HuH-7 (cell line): Measurements from ENCODE around the gene FHIT.

ENCODE experiments used
- DNase-seq: peaks from one replicate; pipeline ENCODE4 v3.0.0; 2011; ENCODE audit warnings: low spot score

FHIT gene

DNA sequence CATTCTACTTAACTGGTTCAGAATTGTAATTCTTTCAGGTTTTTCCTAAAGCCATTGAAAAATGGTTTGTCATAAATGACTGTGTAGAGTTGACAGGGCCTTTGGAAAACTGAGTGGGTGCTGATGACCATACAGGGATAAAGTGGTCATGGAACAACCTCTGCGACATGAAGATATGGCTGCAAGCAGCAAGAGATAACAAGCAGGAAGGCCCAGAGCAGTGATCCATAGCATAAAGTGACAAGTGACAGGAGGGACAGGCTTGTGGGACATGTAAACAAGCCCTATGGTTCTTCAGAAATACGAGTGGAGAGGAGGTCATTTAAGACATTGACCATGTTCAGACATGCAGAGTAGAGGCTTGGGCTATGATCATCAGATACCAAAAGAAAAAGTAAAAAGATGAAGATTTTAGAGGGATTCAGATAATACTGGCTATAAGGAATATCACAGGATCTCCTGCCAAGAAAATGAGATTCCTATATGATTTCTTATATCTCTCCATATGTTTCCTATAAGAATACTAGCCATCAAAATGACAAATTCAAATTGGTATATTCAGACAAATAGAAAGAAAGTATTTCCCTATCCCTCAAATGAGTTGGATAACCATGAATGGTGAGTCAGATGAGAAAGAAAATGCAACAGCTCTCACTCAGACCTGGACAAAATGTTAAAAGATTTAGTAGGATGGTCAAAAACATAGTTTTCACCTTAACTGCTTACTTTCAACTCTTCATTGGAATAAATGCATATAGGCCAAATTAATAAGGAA, 1373.8 kb downstream of the FHIT start:
- no peak for DNase-seq

DNA sequence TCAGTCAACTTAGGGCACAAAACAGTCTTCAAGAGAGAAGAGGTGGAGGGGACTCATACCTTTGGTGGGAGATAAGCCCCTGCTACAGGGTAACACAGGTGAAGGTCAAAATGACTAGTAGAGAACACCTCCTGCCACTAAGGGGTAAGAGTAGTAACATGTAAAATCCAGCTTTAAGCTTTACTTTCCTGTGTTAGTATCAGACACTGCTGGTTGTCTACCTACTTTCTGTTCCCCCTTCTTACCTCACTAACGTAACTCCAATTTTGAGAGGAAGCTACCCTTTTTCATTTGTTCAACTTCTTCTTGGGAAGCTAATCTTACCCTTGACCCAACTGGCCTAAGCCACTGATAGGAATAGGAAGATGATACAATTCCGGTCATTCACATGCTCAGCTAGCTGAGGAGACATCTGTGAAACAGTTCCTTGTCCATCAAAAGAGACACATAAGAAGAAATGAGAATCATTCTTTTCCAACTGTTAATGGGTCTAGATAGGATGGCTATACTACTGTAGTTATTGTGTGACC, 1374.7 kb downstream of the FHIT start:
- DNase-seq: no peak

DNA sequence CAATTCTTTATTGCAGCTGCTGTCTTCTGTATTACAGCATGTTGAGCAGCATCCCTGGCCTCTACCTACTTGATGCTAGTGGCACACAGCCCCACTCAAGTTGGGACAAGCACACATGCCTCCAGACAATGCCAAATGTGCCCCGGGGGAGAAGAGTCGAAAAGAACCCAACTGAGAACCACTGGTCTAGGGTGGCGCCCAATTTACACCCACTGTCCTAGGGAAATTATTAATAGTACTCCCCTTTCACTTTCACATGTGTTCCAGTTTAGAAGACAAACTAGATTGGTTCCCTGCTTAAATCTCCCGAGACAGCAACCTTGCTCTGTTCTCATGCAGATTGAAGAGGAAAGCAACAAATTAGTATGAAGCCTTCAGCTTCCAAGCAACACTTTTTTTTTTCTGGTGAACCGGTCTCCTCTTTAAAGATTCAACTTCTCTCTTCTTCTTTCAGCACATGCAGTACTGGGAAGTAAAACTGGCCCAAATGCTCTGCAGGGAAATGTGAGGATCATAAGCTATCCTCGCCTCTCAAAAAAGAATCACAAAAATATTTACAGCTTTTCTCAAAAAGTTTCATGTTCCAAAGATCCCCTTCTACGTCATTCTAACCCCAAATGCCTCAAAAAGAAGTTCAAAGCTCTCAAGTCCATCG, 1377.5 kb downstream of the FHIT start:
- no peak for DNase-seq

DNA sequence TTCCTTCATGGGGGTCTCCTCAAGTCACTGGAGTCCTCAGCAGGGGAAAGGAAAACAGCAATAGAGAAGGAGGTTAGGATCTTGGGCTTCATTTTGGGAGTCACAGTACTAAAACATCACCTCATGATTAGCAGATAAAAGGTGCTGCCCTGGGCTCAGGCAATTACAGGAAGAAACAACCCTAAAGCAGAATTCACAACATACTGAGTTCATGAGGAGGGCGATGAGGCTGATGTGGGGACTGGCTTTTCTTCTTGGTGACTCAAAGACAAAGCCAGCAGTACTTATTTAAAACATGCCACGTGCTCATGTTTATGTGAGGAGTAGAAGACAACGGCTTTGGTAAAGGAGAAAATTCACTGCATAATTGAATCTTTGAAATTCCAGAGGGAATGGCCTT, 1379.1 kb downstream of the FHIT start:
- DNase-seq: no peak

DNA sequence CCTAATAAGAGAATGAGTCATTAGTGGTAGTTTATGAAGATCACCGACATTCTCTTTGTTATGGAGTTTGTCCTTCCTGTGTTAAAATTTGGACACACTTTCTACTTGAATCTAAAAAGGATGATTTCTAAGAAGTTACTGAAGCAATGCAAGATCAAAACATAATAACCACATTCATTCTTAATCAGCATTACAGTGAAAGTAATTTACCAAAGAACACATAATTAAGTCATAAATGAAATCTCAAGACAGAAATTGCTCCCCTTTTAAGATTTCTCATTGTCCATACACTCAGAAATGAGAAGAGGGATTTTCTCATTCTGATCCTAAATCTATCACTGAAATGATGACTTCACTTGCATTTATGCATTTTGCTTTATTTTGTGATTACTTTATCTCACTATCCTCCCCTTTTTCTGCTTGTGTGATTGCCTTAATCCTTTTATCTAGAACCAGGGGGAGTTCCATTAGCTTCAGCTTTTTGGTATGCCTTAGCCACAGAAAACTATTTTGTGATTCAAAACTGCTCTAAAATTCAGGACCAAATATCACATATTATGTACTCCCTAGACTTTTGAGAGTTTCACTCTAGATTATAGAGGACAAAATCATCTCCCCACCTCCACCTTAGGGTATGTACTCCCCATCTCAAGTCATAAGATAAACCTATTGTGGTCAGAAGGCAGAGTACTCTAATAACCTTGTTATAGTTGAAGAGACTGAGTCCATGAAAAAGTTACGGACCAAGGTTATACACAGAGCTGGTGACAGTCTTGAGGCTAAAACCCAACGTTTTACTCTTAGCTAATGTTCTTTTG, 1383.9 kb downstream of the FHIT start:
- DNase-seq: no peak

DNA sequence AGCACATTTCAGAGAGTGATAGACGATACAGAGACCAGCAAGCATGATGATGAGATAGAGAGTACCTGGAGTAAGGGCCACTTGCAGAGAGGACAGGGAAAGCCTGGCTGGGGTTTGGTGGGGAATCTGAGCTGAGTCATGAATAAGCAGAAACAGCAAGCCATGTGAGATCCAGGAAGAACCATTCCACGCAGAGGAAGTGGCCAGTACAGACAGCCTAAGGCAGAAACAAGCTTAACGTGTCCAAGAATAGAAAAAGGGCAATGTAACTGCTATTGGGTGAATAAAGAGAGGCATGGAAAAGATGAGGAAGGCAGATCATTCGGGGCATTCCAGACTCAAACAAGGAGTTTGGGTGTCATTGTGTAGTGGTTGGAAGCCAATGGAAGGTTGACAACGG, 1385.2 kb downstream of the FHIT start:
- DNase-seq: no peak

DNA sequence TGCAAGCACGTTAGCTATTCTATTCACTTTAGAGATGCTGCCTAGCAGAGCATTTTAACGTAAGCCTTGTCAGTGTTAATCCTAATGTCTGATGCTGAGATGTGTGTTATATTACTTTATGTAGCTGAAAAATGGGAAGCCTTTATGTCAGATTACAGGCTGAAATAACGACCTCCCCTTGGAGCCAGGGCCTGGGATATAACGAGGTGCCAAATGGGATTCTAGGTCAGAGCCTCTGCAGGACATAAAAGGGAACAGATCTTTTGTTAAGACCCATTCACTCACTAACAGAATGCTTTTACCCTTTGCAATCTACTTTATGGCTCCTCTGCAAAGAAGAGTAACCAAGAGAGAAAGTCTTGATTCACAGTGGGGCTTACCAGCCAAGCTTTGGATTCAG, 1385.9 kb downstream of the FHIT start:
- DNase-seq: no peak

DNA sequence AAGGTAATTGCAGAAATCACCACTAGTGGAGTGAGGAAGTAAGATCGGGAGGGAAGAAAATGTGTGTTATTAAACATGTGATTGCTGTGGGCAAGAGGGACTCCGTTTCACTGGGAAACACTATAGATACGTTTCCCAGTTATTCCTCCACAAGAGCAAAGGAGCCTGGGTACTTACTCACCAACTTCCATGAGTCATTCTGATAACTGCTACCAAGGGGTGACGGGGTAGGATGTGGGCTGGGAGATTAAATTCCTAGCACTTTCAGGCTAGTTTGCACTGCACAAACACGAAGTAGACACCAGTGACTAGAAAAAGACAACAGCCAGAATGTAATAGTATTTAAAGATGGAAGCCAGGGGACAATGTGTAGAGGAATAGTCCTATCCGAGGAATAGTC, 1388.6 kb downstream of the FHIT start:
- DNase-seq: no peak

DNA sequence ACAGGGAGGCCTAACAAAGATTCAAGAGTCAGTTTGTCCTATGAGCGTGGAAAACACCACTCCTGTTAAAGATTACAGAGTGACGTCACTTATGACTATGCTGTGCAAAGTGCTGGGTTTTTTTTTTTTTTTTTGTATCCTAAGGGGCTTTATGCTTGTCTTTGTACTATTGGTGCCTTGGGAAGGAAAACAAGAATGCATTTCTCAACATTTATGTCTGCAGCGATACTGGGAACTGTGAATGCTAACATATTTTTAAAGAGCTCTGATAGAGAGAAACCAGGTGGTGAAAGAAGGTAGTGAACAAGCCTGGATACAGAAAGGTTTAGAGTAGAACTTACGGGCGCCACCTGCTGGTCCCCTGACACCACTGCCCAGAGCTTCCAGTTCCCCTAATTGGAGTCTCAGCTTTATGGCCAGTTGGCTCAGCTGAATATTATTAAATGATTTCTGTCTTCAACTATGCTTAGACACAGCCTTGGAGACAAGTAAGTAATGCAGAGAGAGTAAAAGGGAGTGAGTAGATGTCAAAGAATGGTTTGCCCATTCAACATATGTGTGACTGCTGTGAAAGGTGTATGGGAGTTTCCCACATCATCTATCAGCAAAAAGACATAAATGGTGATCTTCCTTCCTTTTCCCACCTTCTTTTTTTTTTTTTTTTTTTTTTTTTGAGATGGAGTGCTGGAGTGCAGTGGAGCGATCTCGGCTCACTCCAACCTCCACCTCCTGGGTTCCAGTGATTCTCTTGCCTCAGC, 1393.5 kb downstream of the FHIT start:
- peak; percentile 12 for DNase-seq

DNA sequence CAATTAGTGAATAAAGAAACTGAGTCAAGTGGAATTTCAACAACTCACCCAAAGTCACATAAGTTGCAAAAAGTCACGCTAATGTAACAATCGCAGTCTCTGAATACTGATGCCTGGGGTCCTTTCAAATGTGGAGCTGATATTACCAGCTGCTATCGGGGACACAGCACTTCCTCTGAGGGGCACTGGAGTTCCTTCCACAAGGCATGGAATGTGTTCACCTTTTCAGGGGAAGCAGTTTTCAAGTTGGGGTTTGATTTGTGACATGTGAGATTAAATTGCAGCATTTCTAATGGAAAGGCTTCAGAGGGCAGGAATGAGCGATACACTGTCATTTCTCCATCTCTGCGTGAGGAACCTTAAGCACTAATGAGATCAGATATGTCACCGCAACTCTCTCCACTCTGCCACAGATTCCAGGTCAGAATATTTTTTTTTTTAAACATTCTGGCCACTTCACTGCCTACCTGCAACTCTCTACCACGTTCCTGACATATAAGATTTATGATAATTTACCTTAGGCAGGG, 1394.3 kb downstream of the FHIT start:
- DNase-seq: no peak

DNA sequence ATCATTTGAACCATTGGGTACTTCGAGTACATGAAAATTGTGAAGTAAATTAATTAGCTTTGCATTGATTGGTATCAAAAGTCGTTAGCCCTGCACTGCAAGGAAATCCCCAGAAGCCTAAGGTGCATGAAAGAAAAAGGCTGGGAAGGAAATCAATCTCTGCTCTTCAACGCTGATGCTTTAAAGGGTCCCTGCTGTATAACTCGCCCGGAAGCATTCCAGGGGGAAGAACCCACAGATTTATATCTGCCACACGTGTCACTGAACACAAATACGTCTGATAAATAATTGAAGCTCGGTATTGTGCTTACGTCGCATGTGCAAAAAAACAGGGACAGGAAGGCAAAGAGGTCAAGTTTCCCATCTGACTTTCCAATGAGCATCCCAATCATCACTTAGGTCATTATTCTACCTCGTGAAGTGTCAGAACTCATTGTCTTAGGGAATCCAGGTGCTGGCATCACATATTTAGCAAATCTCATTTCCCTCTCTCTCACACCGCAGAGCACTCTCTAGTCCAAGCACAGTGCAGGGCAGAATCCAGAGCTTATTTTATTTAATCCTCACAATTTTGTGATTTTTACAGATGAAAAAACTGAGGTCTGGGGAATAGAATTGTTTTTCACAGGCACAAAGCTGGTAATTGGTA, 1397.1 kb downstream of the FHIT start:
- no peak for DNase-seq

DNA sequence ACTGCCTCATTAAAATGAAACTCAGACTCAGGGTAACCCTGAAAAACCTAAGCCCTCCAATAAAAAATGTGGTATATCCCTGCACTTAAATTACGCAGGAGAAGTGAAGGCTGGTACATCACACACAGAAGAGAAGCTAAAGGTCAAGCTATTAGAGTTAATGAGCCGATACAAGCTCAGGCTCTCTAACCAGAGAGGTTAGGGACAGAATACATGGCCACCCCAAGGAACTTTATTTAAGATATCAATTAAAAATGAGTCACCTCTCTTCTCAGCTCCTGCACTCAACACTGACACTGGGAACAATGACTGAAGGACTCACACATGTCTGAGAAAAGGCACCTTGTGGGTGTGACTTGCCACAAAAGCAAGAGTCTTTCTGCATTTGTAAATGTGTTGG, 1400.8 kb downstream of the FHIT start:
- DNase-seq: no peak

DNA sequence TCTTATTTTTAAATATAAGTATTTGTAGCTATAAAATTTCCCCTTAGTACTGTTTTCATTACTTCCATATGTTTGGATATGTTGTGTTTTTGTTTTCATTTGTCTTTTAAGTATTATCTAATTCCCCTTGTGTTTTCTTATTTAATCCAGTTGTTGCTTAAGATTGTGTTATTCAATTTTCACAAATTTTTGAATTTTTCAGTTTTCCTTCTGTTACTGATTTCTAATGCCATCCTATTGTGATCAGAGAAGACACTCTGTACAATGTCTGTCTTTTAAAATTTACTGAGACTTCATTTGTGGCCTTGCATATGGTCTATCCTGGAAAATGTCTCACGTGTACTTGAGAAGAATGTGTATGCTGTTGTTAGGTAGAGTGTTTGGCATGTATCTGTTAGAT, 1405.9 kb downstream of the FHIT start:
- DNase-seq: no peak

DNA sequence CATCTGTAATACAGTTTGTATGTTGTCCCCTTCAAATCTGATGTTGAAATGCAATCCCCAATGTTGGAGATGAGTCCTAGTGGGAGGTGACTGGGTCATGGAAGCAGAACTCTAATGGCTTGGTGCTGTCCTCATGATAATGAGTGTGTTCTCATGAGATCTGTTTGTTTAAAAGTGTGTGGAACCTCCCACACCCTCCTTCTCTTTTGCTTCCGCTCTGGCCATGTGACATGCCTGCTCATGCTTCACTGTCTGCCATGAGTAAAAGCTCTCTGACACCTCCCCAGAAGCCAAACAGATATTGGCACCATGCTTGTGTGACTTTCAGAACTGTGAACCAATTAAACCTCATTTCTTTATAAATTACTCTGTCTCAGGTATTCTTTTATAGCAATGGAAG, 1407.4 kb downstream of the FHIT start:
- no peak for DNase-seq

DNA sequence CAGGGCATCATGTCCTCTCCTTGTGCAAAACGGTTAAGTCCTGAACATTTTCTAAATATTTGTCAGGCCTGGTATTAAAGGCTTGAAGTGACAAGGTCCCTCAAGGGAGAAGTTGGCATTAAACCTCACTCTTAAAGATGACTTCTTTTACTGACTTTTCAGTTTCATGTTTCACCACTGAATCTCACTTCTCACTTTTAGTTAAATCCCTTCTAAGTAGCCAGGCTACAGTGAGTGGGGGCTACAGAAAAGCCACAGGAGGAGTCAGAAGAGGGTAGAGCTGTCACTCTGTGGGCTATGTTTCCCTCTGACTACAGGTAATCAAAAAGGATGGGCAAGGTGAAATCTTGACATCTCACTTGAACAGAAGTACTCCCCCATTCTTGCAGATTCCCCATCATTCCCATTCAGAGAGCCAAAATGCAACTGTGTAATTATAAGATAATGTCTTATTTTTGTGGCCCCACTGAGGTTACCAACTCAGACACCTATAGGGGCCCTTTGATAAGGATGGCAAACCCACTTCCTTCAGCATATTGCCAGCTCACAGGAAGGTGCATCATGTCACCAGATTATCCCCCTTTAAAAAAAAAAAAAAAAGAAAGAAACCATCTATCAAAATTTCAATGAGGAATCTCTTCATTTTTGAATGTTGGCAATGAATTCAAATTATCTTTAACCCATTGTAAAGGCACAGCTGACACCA, 1411.3 kb downstream of the FHIT start:
- no peak for DNase-seq

DNA sequence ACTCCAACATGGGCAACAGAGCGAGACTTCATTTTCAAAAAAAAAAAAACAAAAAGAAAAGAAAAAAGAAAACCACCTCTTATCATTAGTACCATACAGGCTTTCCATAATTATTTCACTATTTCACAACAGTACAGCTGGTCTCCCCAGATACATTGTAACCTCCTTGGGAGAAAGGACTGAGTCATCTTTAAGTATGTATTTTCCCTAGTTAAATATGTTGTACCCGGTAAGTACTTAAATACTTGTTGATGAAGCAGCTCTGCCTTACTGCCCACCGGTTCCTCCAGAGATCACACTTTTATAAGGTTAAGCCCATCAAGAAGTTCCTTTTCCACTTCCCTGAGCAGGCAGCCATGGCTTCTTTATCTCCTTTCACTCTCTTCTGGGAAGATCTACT, 1412.0 kb downstream of the FHIT start:
- DNase-seq: no peak

DNA sequence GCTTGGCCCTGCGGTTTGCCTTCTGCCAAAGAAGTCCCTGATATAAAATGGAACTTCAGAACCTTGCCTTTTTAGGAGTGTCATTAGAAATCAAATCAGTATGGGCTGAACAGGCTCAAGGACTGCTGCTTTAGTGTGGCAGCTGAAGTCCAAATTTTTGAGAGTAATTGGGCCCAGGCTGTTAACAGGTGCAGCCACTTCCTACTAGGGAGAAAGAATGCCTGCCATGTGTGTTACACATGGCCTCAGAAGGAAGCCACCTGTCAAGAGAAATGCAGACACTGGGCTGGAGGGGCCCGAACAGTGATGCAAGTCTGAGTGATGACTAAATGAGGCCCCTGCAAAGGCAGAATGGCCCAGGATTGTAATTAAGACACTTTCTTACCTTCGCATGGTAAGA, 1414.7 kb downstream of the FHIT start:
- no peak for DNase-seq

DNA sequence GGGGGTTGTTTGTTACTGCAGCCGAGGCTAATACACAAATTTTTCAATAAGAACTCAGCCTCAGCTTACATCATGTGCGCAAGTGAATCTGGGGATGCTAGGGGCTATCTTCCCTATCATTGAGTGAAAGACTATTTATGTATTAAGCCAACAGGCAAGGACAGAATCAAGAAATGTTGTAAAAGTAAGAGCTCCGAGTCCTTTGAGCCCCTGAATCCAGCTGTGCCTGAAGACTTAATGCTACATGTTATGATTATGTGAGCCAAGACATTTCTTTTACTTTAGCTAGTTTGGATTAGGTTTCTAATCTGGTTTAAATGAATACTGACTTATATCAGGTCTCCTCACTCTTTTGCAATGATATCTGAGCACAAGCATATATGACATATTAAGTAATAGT, 1418.5 kb downstream of the FHIT start:
- no peak for DNase-seq

DNA sequence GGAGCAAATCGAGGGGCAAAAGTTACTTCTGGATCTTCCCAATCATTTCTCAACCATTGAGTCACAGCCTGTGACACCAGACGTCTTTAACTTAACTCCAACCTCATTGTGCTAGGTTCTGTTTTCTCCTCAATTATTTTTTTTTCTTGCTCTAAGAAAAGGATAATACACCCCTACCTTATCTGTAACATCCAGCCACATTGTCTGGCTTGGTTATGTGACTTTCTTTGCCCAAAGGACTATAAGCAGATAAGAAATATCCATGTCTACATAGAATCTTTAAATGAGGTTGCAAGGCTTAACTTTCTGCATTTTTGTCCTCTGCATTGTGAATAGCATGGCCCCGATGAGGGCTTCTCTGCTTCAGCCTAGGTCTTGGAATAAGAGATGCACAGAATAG, 1419.0 kb downstream of the FHIT start:
- no peak for DNase-seq

DNA sequence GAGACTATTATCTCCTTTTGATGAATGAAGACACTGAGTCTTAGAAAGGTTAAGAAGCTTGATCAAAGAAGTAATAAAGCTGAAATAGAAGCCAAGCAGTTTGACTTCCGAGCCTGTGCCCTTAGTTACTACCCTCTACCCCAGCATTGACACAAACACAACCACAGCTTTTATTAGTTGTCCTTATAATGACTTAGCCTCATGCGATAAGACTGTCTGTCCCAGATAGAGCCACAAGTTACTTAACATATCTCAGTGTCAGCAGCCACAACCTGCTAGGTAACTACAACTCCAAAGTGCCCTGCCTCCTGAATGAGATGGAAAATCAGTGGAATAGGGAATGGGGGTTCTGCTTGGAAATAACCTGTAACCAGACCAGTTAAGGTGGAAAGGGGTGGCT, 1419.9 kb downstream of the FHIT start:
- DNase-seq: no peak

DNA sequence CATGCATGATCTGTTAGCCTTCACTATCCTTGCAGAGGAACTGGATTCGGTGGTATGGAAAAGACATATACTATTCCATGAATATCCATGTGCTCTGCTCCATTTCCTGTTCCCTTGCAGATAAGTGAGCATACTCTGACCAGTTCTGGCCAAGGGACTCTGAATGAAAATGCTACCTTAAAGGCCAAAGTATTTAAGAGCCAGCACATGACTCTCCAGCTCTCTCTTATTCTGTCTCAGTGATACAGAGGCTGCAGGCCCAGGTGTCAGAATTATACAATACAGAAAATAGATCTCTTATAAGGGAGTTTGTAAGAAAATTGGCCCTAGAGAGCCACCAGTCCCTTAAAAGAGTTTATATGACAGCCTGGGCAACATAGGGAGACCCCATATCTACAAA, 1421.7 kb downstream of the FHIT start:
- DNase-seq: no peak
